NCI-H1092 (cell line): Measurements from ENCODE around the gene OAS1.

ENCODE experiments used
- DNase-seq: peaks from one replicate; lab custom pipeline; 2025; lab: John Stamatoyannopoulos, UW

OAS1 gene

DNA sequence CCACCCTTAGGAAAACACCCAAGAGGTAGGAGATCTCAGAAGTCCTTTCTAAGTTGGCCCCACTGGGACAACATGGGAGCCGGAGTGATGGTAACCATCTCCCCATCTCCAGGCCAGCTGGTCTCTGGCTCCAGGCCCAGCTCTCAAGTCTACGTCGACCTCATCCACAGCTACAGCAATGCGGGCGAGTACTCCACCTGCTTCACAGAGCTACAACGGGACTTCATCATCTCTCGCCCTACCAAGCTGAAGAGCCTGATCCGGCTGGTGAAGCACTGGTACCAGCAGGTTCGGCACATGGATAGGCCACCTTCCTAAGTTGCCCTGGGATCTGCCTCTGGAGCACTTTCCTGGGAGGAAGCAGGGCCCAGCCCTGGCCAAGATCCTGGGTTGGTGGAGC lies 60.5 kb downstream of the OAS1 start:
- DNase-seq: no peak

- DNase-seq: no peak
Measured at GRCh38 chr12:112967858-112968257, 61.1 kb downstream of the OAS1 start.
